Mesothelial cell of epicardium (in vitro differentiated cells): ENCODE data around the gene MRPL17. TPM values are rescaled to one million over a fixed set of nuclear protein-coding genes. Genes with fewer than 3 reads are reported as not detected.

Source experiments
- DNase-seq, 2 experiments: peaks; one replicate each; pipeline ENCODE4 v3.0.0; 2021; ENCODE audit warnings: low spot score in 2 of 2; ENCODE audit not compliant: unreplicated experiment in 2 of 2
- H3K27ac Mint-ChIP-seq: 2 replicates; pipeline ENCODE4 v1.8.0; 2021; ENCODE audit warnings: mixed read lengths
- H3K27me3 Mint-ChIP-seq: 2 replicates; pipeline ENCODE4 v1.8.0; 2021; ENCODE audit warnings: low read depth, mixed read lengths
- H3K36me3 Mint-ChIP-seq: 2 replicates; pipeline ENCODE4 v1.8.0; 2021; ENCODE audit warnings: mixed read lengths
- H3K4me1 Mint-ChIP-seq: 2 replicates; pipeline ENCODE4 v1.8.0; 2021; ENCODE audit warnings: mixed read lengths
- H3K4me3 Mint-ChIP-seq: 2 replicates; pipeline ENCODE4 v1.8.0; 2021; ENCODE audit warnings: mild to moderate bottlenecking, moderate library complexity, mixed read lengths
- H3K9me3 Mint-ChIP-seq: 2 replicates; pipeline ENCODE4 v1.8.0; 2021; ENCODE audit warnings: mixed read lengths
- CTCF ChIP-seq: fragments of 200-600 bp; sonication (generic); IDR thresholded peaks from one replicate; pipeline ENCODE4 v1.5.0; 2021; ENCODE audit warnings: antibody characterized with exemption; ENCODE audit not compliant: unreplicated experiment
- total RNA-seq: library from RNA; stranded (reverse); gene quantifications from 3 replicates; pipeline ENCODE4 v1.2.1, GENCODE V29; 2021

The MRPL17 gene
- total RNA-seq, 1 donor from 2014 or later, result 41.6 TPM

GRCh38 chr11:6667733-6668374, 15.3 kb downstream of the MRPL17 start:
- H3K36me3 Mint-ChIP-seq, result no peaks in the 10 kb centered on the region
- H3K4me1 Mint-ChIP-seq, result no peaks in the 10 kb centered on the region
- H3K4me3 Mint-ChIP-seq, result no peak overlapping the region
- no peak for DNase-seq
- TF ChIP-seq CTCF, result peak; percentile 68
- H3K27me3 Mint-ChIP-seq, result peaks cover 26% of the 10 kb centered on the region
- H3K27ac Mint-ChIP-seq, result no peak overlapping the region
- peaks cover 5% of the 10 kb centered on the region for H3K9me3 Mint-ChIP-seq

GRCh38 chr11:6666302-6667183, 16.6 kb downstream of the MRPL17 start:
- peaks cover 5% of the 10 kb centered on the region for H3K9me3 Mint-ChIP-seq
- no peaks in the 10 kb centered on the region for H3K4me1 Mint-ChIP-seq

GRCh38 chr11:6664551-6664950, 18.6 kb downstream of the MRPL17 start:
- Mint-ChIP-seq H3K9me3 (peaks cover 5% of the 10 kb centered on the region), H3K4me3 (no peak overlapping the region), H3K27me3 (peaks cover 24% of the 10 kb centered on the region), H3K36me3 (no peaks in the 10 kb centered on the region), H3K4me1 (no peaks in the 10 kb centered on the region), H3K27ac (no peak overlapping the region)
- DNase-seq, result no peak
- no peak for TF ChIP-seq CTCF

More at GRCh38 chr11:6666302-6667183, 16.6 kb downstream of the MRPL17 start:
- TF ChIP-seq CTCF, result no peak
- H3K27me3 Mint-ChIP-seq, result peaks cover 26% of the 10 kb centered on the region
- H3K36me3 Mint-ChIP-seq, result no peaks in the 10 kb centered on the region
- no peak overlapping the region for H3K27ac Mint-ChIP-seq
- no peak overlapping the region for H3K4me3 Mint-ChIP-seq
- DNase-seq, result no peak

- Mint-ChIP-seq H3K4me1 (no peaks in the 10 kb centered on the region), H3K4me3 (no peak overlapping the region), H3K27ac (no peak overlapping the region), H3K27me3 (peaks cover 24% of the 10 kb centered on the region), H3K9me3 (peaks cover 5% of the 10 kb centered on the region), H3K36me3 (no peaks in the 10 kb centered on the region)
- no peak for DNase-seq
- no peak for TF ChIP-seq CTCF
Measured at GRCh38 chr11:6663794-6664469, 19.2 kb downstream of the MRPL17 start.

GRCh38 chr11:6660712-6661111, 22.4 kb downstream of the MRPL17 start:
- H3K27me3 Mint-ChIP-seq, result peaks cover 31% of the 10 kb centered on the region
- no peak overlapping the region for H3K27ac Mint-ChIP-seq
- no peak overlapping the region for H3K4me3 Mint-ChIP-seq
- no peaks in the 10 kb centered on the region for H3K9me3 Mint-ChIP-seq
- no peak for DNase-seq
- H3K36me3 Mint-ChIP-seq, result no peaks in the 10 kb centered on the region
- H3K4me1 Mint-ChIP-seq, result peaks cover 12% of the 10 kb centered on the region
- no peak for TF ChIP-seq CTCF
